ENCODE measurements around the gene OR8B8.
"Not testable (repeated sequence)": the region's sequence is repeated elsewhere in the genome, so short reads cannot be mapped to it uniquely, and the experiment has no call there.

The OR8B8 gene

GRCh38 chr11:124409906-124410305 is 35.6 kb downstream of the OR8B8 start:
- Histone ChIP-seq H3K4ac (ENCODE audit: low read depth, low read length) (no peak overlapping the region), H2BK15ac (replicated peaks; ENCODE audit: low read depth) (no peak overlapping the region), H4K8ac (ENCODE audit: low read depth, low read length) (no peak overlapping the region), H3K79me1 (ENCODE audit: low read length) (no peaks in the 10 kb centered on the region), H3K56ac (ENCODE audit: low read length) (no peak overlapping the region), H3K36me3 (ENCODE audit: control insufficient read depth, insufficient read depth, low read length) (no peaks in the 10 kb centered on the region), H2BK5ac (ENCODE audit: low read length) (no peak overlapping the region), H3K4me2 (ENCODE audit: low read length) (no peak overlapping the region), H3K79me2 (ENCODE audit: control insufficient read depth, insufficient read depth, low read length) (no peaks in the 10 kb centered on the region), H3K27ac (ENCODE audit: low read depth, low read length) (no peak overlapping the region), H3K18ac (ENCODE audit: low read length) (no peak overlapping the region), H3K27me3 (ENCODE audit: insufficient read depth, low read length, poor library complexity) (no peaks in the 10 kb centered on the region), H2AK5ac (ENCODE audit: low read length) (no peak overlapping the region), H3K4me1 (ENCODE audit: control insufficient read depth, low read depth, low read length) (no peaks in the 10 kb centered on the region), H4K5ac (ENCODE audit: low read length) (no peak overlapping the region), H3K23ac (ENCODE audit: low read length) (no peak overlapping the region), H2BK120ac (ENCODE audit: low read depth, low read length) (no peak overlapping the region), H3K9ac (ENCODE audit: low read length) (no peak overlapping the region), H3K4me3 (ENCODE audit: low read length) (no peak overlapping the region)
- DNase-seq = no peak
- no CpG with 5 or more reads among the region's 7 CpGs for WGBS (ENCODE audit: extremely low coverage, insufficient coverage, low lambda C conversion rate)

GRCh38 chr11:124405581-124405980 is 39.9 kb downstream of the OR8B8 start:
- Histone ChIP-seq H4K5ac (ENCODE audit: low read length) (no peak overlapping the region), H3K23ac (ENCODE audit: low read length) (no peak overlapping the region), H2BK120ac (ENCODE audit: low read depth, low read length) (no peak overlapping the region), H3K18ac (ENCODE audit: low read length) (no peak overlapping the region), H3K27ac (ENCODE audit: low read depth, low read length) (no peak overlapping the region), H3K56ac (ENCODE audit: low read length) (no peak overlapping the region), H2AK5ac (ENCODE audit: low read length) (no peak overlapping the region), H3K4me2 (ENCODE audit: low read length) (no peak overlapping the region), H2BK15ac (replicated peaks; ENCODE audit: low read depth) (no peak overlapping the region), H2BK5ac (ENCODE audit: low read length) (no peak overlapping the region), H3K36me3 (ENCODE audit: control insufficient read depth, insufficient read depth, low read length) (no peaks in the 10 kb centered on the region), H3K79me1 (ENCODE audit: low read length) (no peaks in the 10 kb centered on the region), H3K79me2 (ENCODE audit: control insufficient read depth, insufficient read depth, low read length) (no peaks in the 10 kb centered on the region), H3K4ac (ENCODE audit: low read depth, low read length) (no peak overlapping the region), H3K27me3 (ENCODE audit: insufficient read depth, low read length, poor library complexity) (no peaks in the 10 kb centered on the region), H3K4me1 (ENCODE audit: control insufficient read depth, low read depth, low read length) (no peaks in the 10 kb centered on the region), H3K9ac (ENCODE audit: low read length) (no peak overlapping the region), H4K8ac (ENCODE audit: low read depth, low read length) (no peak overlapping the region), H3K4me3 (ENCODE audit: low read length) (no peak overlapping the region)
- WGBS (ENCODE audit: extremely low coverage, insufficient coverage, low lambda C conversion rate) = no CpG with 5 or more reads among the region's 2 CpGs
- DNase-seq = no peak

- H3K27me3 ChIP-seq (ENCODE audit: insufficient read depth, low read length, poor library complexity); H2BK120ac ChIP-seq (ENCODE audit: low read depth, low read length); DNase-seq; H4K5ac ChIP-seq (ENCODE audit: low read length); H2AK5ac ChIP-seq (ENCODE audit: low read length); H2BK15ac ChIP-seq (replicated peaks; ENCODE audit: low read depth); H2BK5ac ChIP-seq (ENCODE audit: low read length); H3K4ac ChIP-seq (ENCODE audit: low read depth, low read length); H3K9ac ChIP-seq (ENCODE audit: low read length); H3K18ac ChIP-seq (ENCODE audit: low read length); H3K4me3 ChIP-seq (ENCODE audit: low read length); H3K4me1 ChIP-seq (ENCODE audit: control insufficient read depth, low read depth, low read length); H4K8ac ChIP-seq (ENCODE audit: low read depth, low read length); H3K79me1 ChIP-seq (ENCODE audit: low read length); H3K36me3 ChIP-seq (ENCODE audit: control insufficient read depth, insufficient read depth, low read length); H3K56ac ChIP-seq (ENCODE audit: low read length); H3K4me2 ChIP-seq (ENCODE audit: low read length); H3K27ac ChIP-seq (ENCODE audit: low read depth, low read length); H3K79me2 ChIP-seq (ENCODE audit: control insufficient read depth, insufficient read depth, low read length); H3K23ac ChIP-seq (ENCODE audit: low read length): not testable (repeated sequence)
- WGBS (ENCODE audit: extremely low coverage, insufficient coverage, low lambda C conversion rate) = no CpG with 5 or more reads among the region's 27 CpGs
Observed at GRCh38 chr11:124403186-124403585, 42.3 kb downstream of the OR8B8 start.

- Histone ChIP-seq H4K5ac (ENCODE audit: low read length) (no peak overlapping the region), H2BK15ac (replicated peaks; ENCODE audit: low read depth) (no peak overlapping the region), H3K27ac (ENCODE audit: low read depth, low read length) (no peak overlapping the region), H3K79me1 (ENCODE audit: low read length) (no peaks in the 10 kb centered on the region), H2BK5ac (ENCODE audit: low read length) (no peak overlapping the region), H3K23ac (ENCODE audit: low read length) (no peak overlapping the region), H3K4ac (ENCODE audit: low read depth, low read length) (no peak overlapping the region), H2BK120ac (ENCODE audit: low read depth, low read length) (no peak overlapping the region), H4K8ac (ENCODE audit: low read depth, low read length) (no peak overlapping the region), H3K79me2 (ENCODE audit: control insufficient read depth, insufficient read depth, low read length) (no peaks in the 10 kb centered on the region), H3K9ac (ENCODE audit: low read length) (no peak overlapping the region), H3K27me3 (ENCODE audit: insufficient read depth, low read length, poor library complexity) (no peaks in the 10 kb centered on the region), H3K36me3 (ENCODE audit: control insufficient read depth, insufficient read depth, low read length) (no peaks in the 10 kb centered on the region), H3K56ac (ENCODE audit: low read length) (no peak overlapping the region), H3K18ac (ENCODE audit: low read length) (no peak overlapping the region), H3K4me2 (ENCODE audit: low read length) (no peak overlapping the region), H2AK5ac (ENCODE audit: low read length) (no peak overlapping the region), H3K4me3 (ENCODE audit: low read length) (no peak overlapping the region), H3K4me1 (ENCODE audit: control insufficient read depth, low read depth, low read length) (no peaks in the 10 kb centered on the region)
- no CpG with 5 or more reads among the region's 8 CpGs for WGBS (ENCODE audit: extremely low coverage, insufficient coverage, low lambda C conversion rate)
- DNase-seq = peak; percentile 85
Observed at GRCh38 chr11:124402326-124402922, 43.1 kb downstream of the OR8B8 start.

- Histone ChIP-seq H3K27me3 (ENCODE audit: insufficient read depth, low read length, poor library complexity) (no peaks in the 10 kb centered on the region), H3K4me3 (ENCODE audit: low read length) (no peak within 1 kb of the TSS), H2BK5ac (ENCODE audit: low read length) (no peak within 1 kb of the TSS), H3K4me1 (ENCODE audit: control insufficient read depth, low read depth, low read length) (no peaks in the 10 kb centered on the region), H3K9ac (ENCODE audit: low read length) (no peak within 1 kb of the TSS), H2AK5ac (ENCODE audit: low read length) (no peak within 1 kb of the TSS), H3K18ac (ENCODE audit: low read length) (no peak within 1 kb of the TSS), H2BK15ac (replicated peaks; ENCODE audit: low read depth) (no peak within 1 kb of the TSS), H3K23ac (ENCODE audit: low read length) (no peak within 1 kb of the TSS), H4K5ac (ENCODE audit: low read length) (no peak within 1 kb of the TSS), H3K27ac (ENCODE audit: low read depth, low read length) (no peak within 1 kb of the TSS), H3K56ac (ENCODE audit: low read length) (no peak within 1 kb of the TSS), H3K36me3 (ENCODE audit: control insufficient read depth, insufficient read depth, low read length) (no peaks in the 10 kb centered on the region), H3K79me2 (ENCODE audit: control insufficient read depth, insufficient read depth, low read length) (no peaks in the 10 kb centered on the region), H3K79me1 (ENCODE audit: low read length) (no peaks in the 10 kb centered on the region), H3K4ac (ENCODE audit: low read depth, low read length) (no peak within 1 kb of the TSS), H4K8ac (ENCODE audit: low read depth, low read length) (no peak within 1 kb of the TSS), H2BK120ac (ENCODE audit: low read depth, low read length) (no peak within 1 kb of the TSS), H3K4me2 (ENCODE audit: low read length) (no peak within 1 kb of the TSS)
- no peak for DNase-seq
Observed at GRCh38 chr11:124398924-124399323, 46.6 kb downstream of the OR8B8 start, which contains the start of gene OR8B3. TSS of gene OR8B3 (minus strand) at chr11:124399024. CDS start at chr11:124397351, 1,673 bp downstream.

- H3K27ac ChIP-seq (ENCODE audit: low read depth, low read length); H3K27me3 ChIP-seq (ENCODE audit: insufficient read depth, low read length, poor library complexity); H4K8ac ChIP-seq (ENCODE audit: low read depth, low read length); H3K79me2 ChIP-seq (ENCODE audit: control insufficient read depth, insufficient read depth, low read length); H2BK120ac ChIP-seq (ENCODE audit: low read depth, low read length); H3K56ac ChIP-seq (ENCODE audit: low read length); H2BK5ac ChIP-seq (ENCODE audit: low read length); H4K5ac ChIP-seq (ENCODE audit: low read length); H2BK15ac ChIP-seq (replicated peaks; ENCODE audit: low read depth); DNase-seq; H3K4me3 ChIP-seq (ENCODE audit: low read length); H3K18ac ChIP-seq (ENCODE audit: low read length); H2AK5ac ChIP-seq (ENCODE audit: low read length); H3K79me1 ChIP-seq (ENCODE audit: low read length); H3K36me3 ChIP-seq (ENCODE audit: control insufficient read depth, insufficient read depth, low read length); H3K4ac ChIP-seq (ENCODE audit: low read depth, low read length); H3K4me1 ChIP-seq (ENCODE audit: control insufficient read depth, low read depth, low read length); H3K9ac ChIP-seq (ENCODE audit: low read length); H3K23ac ChIP-seq (ENCODE audit: low read length); H3K4me2 ChIP-seq (ENCODE audit: low read length): not testable (repeated sequence)
- no CpG with 5 or more reads among the region's 4 CpGs for WGBS (ENCODE audit: extremely low coverage, insufficient coverage, low lambda C conversion rate)
Observed at GRCh38 chr11:124396847-124397246, 48.6 kb downstream of the OR8B8 start.
